ENCODE measurements around the gene ASB13.

ASB13 gene

DNA sequence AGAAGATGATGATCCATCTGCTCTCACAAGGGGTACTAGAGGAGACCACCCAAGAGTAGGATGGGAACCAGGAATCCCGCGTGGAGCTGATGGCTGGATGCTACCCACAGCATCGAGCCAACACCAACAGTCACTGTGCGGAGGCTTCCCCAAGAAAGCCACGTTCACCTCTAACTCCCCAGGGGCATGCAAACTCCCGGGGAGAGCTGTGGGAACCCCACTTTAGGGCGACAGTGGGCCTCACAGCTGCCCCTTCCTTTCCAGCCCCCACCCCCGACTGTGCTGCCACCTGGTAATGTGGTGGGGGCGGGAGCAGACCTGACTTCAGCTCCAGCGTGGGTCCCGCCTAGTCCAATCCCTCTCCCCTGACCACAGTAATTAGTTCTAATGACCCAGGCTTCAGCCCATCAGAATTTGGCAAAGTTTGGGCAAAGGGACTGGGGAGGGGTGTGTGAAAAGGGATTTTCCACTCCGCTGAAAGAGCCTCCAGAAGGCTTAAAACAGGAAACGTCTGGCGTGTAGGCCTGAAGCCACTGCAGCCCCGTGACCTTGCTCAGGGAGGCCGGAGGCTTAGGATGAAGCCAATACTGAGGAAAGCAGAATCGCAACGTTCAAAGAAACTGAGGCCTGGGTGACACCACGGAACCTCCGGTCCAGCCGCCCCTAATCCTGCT, 20.3 kb downstream of the ASB13 start:
- no peak for DNase-seq

DNA sequence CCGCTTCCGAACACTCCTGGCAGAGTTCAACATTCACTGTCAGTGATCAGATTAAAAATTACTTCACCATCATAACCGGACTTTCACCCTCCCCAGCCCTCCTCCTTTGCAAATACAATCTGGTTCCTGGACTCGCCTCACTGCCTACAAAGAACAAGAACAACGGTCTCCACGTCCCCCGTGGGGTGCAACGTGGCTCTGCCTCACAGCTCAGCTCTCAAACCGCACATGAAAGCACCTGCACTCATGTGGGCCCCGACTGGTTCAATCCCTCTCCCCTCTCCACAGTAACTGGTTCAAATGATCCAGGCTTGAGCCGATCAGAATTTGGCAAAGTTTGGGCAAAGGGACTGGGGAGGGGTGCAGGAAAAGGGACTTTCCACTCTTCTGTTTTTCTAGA, 21.0 kb downstream of the ASB13 start:
- DNase-seq = no peak

DNA sequence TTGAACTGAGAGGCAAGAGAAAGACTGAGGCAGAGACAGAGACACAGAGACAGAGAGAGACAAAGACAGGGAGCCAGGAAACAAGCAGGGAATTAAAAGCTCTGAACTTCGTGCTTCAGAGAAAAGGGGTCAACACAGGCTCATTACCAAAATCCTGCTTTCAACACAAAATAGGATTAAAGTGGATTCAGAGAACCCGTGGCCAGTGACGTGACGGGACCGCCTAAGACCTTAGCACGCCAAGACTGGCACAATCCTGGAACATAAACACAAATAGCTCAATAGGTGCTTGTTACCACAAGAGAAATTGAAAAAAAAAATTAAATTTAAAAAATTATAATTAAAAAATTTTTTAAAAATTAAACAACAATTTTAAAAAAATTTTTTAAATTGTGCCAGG, 21.5 kb downstream of the ASB13 start:
- no peak for DNase-seq

DNA sequence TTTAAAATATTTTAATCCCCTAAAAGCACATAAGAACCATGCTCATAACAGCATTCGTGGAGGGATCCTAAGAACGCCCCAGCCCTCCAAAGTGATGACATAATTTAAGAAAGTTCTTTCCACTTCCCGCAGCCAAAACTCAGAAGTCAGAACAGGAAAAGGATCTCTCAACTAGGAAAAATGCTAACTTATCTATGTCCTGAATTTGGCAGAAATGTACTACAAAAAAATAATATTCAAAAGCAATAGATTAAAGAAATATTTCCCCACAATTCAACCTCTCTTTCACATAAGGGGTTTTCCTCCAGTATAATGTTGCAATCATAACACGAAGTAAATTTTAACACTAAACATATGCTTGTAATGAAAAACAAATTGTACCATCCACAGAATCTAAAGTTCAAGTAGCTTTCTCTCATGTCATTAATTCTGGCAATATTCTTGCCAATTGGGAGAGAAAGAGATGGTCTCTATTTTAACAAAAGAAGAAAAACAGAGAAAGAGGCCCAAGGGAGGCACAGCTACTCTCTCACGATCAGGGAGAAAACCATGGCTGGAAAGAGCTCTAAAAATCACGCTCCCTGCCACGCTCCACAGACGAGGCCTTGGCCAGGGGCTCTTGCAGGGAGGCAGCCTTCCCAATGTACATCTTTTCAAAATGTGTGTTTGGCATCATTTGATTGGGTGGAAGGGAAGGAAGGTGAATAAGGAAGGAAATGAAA, 22.9 kb downstream of the ASB13 start:
- no peak for DNase-seq

DNA sequence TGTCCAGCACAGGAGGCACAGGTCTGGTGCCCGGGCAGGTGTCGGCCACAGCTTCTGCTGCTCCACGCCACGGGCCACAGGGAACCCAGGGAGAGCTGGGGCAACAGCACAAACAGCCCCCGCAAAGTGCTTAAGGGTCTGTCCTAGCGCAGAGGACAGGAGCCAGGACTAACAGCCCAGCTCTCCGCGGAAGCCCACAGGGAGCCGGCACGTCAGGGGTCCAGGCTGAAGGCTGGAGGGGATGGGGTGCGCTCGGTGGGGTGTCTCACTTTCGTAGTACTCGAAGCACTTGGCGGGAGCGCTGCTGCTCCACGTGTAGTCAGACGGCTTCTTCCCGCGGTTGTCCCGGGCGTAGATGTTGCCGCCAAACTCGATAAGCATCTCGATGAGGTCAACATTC, 24.9 kb downstream of the ASB13 start:
- no peak for DNase-seq

DNA sequence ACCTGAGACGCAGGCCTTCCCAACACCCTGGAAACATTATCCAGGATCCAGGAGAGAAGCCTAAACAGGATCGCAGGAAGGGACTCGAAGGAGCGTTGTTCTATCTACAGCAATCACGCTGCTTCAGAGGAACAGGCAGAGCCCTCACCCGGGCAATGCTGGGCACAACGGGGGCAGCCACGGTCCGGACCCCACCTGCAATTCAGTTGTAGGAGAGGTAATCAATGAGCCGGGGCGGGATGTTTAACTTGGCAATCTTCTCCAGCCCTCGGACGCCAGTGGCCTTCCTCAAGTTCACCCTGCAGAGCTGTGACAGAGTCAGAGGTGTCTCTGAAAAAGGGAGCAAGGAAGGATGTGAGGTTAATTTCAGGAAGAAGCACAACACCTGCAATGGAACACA, 25.9 kb downstream of the ASB13 start:
- DNase-seq = no peak

DNA sequence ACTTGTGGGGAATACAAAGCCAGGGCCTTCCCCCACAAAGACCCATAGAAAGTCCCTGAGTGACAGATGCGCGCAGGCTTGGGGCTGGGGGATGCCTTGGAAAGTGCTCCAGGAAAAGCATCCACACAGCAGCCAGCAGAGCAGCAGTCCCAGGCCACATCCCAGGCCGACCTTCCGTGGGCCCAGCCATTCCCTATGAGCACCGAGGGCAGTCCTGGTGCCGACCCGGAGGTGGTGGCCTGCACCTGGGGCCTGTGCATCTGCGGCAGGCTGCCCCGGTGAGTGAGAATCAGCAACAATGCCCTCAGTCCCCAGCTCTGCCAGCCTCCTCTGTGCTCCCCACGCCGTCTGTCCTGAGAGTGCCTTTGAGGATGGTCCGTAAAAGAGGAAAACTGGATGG, 26.4 kb downstream of the ASB13 start:
- no peak for DNase-seq

DNA sequence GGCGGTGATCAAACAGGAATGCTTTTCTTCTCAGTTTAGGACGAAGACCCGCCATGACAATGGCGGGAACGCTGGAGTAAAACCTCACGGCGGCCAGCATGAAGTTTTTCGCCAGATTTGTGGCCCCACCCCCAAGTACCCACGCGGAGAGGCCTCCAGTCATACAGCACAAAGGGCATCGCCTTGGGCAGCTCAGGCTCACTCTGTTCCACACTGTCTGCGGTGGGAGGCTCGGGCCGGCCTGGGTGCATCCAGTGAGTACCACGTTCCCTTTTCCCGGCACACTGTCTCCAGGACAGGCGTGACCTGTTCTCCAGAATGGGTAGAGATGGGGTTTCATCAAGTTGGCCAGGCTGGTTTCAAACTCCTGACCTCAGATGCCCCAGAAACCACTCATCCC, 27.3 kb downstream of the ASB13 start:
- no peak for DNase-seq

DNA sequence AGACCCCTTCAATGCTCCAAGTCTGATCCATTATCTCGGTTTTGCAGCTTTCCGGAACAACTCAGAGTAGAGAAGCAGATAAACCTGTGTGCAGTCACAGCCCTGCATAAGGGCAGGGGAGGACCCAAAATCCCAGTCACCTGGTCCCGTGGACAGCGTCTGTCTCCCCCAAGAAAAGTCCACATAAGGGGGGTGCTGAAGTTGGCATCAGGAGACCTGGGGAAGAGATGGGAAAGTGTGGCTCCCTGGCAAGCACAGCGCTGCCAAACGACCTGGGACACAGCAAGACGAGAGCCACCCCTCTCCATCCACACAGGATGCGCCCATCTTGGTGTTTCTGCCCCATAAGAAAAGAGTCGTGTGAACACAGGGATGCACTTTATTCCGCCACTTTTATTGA, 27.9 kb downstream of the ASB13 start:
- no peak for DNase-seq

DNA sequence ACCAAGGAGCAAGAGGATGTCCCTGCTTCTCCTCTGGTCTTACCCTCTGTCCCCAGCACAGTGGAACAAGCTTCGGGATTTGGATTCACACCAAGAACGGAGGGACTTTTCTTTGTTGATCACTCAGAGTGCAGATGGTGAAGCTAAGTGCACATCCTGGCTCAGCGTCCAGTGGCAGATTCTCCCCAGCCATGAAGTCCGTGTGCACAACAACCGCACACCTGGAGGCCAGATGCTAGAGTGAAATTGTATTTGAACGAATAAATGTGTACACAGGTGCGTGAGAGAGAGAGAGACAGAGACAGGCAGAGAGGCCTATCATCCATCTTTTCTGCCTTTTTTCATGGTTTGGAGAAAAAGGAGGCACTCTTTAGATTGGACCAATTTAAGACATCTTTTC, 31.5 kb downstream of the ASB13 start:
- no peak for DNase-seq

DNA sequence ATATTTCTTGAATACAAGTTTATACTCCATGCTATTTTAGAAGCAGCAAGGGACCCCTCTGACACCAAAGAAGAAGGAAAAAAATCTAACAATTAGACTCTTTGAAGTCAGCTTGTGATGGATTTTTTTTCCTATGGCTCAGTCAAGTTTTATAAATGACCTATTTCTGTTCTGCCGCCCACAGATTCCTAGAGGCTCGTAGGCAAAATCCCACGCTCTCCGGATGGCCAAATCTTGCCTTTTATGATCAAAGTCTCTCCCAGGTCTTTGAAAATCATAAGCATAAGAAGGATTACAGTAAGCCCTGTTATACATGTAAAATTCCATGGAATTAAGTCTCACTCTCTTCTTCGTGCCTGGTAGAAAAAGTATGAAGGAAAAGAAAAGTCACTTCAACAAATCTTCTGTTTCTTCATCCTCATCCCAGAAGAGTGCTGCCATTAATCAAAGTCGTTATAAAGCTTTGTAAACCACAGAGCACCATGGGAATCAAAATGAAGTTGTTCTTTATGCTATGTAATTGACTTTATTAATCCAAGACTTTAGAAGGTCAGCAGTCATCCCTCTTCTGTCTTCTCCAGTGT, 33.1 kb downstream of the ASB13 start:
- DNase-seq = no peak

DNA sequence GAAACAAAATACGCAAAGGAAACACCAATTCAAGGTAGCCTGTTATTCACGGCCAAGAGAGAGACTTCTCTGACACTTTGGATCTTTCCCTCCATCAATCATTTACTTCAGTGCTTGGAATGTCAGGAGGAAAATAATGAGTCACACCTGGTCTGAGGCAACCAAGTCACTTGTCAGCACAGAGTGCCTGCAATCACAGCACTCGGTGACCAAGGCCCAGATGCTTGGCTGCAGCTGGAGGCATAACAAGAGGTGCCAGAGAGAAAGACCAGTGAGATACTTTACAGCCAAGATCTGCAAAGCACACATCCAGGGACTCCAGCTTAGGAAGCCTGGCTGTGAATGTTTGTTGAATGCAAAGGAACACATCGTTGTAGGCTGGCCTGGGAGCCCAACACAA, 33.9 kb downstream of the ASB13 start:
- DNase-seq = no peak

DNA sequence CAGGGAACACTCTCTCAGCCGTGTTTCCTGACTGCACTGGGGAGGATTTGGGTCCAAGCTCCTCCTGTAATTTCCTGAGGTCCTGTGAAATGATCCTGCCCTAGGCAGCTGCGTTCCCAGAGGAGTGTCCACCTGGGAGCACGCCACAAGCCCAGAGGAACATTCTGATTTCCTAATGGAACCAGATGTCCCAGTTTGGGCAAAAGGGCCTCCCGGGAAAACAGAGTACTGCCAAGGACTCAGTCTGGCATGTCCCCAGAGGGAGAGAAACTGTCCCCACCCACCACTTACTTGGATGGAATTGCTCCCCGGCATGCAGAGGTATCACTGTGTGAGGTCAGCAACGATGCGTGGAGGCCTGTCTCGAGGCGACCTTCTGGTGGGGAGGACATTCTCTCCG, 34.5 kb downstream of the ASB13 start:
- no peak for DNase-seq

DNA sequence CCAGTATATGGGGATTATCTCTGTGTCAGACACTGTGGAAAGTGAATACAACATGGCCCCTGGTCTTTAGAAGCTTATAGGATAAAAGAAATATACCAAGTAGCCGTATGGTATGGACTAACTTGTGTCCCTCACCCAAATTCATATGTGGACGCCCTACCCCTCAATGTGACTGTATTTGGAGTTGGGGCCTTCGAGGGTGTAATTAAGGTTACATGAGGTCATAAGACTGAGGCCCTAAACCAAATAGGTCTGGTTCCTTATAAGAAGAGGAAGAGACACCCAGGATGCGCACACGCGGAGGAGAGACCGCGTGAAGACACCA, 36.3 kb downstream of the ASB13 start:
- no peak for DNase-seq

DNA sequence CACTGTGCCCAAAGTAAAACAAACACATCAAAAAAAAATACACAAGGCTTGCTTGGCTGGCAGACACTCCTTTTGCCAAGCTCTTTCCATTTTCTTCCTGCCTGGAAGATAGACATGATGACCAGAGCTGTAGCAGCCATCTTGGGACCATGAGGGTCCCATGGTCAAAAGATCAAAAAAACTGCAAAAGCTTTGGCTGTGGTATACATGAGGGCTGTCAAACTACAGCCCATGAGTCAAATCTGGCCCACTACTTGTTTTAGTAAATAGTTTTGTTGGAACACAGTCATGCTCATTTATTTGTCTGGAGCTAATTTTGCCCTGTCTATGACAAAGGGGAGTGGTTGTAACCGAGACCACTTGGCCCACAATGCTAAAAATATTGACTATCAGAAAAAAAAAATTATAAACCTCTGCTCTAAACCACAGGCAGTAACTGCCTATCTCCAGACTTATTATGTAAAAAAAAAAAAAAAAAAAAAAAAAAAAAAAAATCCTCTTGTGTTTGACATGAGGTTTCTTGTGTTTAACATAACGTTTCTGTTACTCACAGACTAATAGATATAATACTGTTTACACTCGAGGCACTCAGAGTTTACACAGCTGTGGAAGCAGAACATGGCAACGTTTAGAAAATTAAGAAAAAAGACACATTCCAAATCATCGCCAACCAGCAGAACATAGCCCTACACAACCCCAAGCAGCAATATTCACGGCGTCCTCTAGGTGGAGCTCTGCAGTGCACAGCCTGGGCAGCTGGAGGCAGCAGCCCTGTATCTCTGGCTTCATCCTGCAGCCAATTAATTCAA, 36.9 kb downstream of the ASB13 start:
- DNase-seq = no peak

DNA sequence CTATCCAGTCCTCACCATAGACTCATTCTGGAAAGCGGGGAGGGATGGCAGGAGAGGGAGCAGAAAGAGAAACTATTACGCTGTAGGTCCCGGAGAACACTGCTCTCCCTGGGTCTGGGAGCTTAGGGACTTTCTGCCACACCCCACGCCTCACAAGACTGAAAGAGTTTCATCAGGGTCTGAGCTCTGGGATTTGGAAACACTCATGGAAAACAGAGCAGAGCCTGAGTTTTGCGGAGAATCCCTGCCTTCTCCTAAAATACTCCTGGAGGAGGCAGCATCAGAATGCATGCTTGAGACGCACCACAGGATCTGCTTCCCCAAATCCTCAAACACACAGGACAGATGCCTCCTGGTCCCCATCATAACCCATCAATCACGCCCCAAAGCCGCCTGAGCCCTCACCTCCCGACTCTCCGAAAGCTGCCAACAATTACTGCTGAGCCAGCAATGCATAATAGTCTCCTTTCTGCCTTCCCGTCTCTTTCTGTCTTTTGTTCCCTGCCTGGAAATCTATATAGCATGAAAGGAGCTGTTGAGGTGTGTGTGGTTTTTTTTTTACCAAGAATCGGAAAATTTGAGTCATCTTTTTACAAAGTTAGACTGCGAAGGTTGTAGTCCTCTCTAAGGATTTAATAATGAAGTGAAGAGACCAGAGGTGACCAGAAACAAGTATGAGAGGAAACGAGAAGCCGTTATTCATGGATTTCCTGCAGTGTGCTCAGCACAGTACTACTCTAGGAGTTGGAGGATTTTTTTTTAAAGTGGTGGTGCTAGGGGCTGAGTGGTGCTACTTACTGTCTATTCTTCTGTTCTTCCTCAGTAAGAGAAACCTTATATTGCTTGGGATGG, 37.7 kb downstream of the ASB13 start:
- DNase-seq = no peak

DNA sequence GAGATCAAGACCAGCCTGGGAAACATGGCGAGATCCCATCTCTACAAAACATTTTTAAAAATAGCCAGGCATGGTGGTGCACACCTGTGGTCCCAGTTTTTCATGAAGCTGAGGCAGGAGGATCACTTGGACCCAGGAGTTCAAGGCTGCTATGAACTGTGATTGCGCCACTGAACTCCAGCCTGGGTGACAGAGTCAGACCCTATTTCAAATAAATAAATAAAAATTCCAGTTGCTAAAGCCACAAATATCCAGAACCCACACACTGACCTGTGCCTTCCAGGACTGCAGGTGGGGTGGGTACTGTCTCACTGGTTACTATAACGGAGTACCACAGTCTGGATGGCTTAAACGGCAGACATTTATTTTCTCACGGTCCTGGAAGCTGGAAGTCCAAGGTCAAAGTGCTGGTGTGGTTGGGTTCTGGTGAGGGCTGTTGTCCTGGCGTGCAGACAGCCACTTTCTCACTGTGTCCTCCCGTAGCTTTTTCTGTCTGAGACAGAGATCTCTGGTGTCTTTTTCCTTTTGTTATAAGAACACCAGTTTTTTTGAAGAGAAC, 38.8 kb downstream of the ASB13 start:
- no peak for DNase-seq

DNA sequence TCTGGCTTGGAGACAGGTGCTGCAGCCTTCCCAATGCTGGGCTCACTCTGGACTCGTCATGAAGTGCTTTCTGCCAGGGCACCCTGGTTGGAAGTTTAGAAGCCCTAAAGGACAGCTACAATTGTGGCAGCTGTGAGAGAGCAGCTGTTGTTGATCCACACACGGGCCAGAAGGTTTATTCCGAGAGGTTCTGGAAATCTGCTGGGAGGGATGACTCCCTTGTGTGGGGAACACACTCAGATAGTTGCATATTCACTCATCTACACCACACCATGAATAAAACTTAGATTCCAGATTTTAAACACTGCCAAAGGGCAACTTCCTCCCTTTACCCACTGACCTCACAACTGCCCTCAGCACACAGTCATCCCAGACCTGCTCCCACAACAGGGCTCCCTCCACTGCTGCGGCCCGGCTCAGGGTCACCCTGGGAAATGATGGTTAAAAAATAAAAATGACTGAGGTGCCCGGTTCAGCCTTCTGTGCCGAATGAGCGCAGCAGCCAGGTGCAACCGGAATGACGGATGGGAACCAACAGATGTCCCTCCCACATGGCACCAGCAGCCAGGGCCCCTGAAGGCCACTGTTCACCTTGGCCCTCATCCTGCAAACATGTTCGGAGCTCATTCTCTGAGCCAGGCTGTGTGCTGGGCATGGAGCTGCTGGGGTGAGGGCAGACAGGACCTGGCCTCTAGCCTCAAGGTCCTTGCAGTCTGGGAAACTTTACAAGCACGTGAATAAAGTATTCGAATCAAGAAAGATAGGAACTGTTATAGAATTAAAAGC, 40.2 kb downstream of the ASB13 start:
- DNase-seq = no peak

DNA sequence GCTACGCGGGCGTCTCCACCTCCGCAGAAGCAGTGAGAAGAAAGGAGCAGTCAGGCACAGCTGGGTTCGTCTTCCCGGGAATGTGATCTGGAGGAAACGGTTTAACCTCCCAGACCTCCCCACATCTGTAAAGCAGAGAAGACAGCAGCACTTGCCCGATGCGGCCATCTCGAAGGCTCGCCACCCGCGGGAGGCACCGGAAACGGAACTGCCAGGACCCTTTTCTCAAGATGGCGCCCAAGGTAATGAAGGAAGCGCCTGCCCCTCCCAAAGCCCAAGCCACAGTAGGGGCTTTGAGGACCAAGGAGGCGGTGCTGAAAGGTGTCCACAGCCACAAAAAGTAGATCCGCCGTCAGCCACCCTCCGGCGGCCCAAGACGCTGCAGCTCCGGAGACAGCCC, 41.7 kb downstream of the ASB13 start:
- DNase-seq = no peak

DNA sequence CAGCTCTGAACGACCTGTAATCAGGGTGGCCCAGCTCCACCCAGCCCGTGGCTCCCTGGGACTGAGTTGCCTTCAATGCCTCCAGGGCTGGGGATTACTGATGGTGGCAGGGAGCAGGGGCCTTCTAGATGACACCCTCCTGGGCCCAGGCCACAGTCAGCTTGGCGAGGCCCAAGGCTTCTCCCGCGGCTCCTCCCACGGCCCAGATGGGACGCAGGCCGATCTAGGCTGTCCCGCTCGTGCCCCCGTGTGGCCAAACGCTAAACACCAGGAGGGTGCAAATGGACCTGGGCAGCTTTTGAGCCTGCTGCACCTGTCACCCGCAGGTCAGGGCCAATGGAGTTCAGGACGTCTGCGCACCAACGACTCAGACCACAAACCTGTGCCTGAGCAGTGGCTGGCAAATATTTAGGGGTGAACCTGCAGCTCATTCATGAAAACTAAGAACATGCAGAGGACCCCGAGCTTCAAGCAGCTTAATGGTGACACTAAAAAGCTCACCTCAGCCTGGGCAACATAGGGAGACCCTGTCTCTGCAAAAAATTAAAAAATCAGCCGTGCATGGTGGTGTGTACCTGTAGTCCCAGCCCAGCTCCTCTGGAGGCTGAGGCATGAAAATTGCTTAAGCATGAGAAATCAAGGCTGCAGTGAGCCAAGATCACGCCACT, 43.2 kb downstream of the ASB13 start:
- DNase-seq = no peak
